NCI-H1694 (cell line): ENCODE measurements around the gene KLHDC8A.

Source experiments
- DNase-seq: peaks from one replicate; lab custom pipeline; 2025; lab: John Stamatoyannopoulos, UW

The KLHDC8A gene

GRCh38 chr1:205344066-205344928 lies 12.4 kb downstream of the KLHDC8A start:
- DNase-seq = no peak

GRCh38 chr1:205343431-205344065 lies 13.2 kb downstream of the KLHDC8A start:
- DNase-seq = no peak

- no peak for DNase-seq
Observed at GRCh38 chr1:205342986-205343385, 13.7 kb downstream of the KLHDC8A start.

- DNase-seq = no peak
Observed at GRCh38 chr1:205340676-205341075, 16.0 kb downstream of the KLHDC8A start.

DNA sequence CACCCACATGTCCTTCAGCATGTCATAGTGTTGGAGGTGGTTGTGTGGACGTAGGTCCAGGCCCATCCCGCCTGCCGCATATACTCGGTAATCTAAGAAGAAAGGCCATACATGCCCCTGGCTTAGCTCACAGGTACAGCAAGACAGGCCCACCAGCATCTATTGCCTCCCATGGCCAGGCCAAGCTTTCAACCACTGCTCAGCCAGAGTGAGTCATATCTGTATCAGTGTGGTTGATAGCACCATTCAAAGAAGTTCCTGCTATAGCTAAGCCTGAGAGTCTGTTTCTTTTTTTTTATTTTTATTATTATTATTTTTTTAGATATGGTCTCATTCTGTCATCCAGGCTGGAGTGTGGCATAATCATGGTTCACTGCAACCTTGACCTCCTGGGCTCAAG lies 17.0 kb downstream of the KLHDC8A start:
- no peak for DNase-seq

GRCh38 chr1:205339197-205339702 lies 17.5 kb downstream of the KLHDC8A start:
- DNase-seq = no peak

DNA sequence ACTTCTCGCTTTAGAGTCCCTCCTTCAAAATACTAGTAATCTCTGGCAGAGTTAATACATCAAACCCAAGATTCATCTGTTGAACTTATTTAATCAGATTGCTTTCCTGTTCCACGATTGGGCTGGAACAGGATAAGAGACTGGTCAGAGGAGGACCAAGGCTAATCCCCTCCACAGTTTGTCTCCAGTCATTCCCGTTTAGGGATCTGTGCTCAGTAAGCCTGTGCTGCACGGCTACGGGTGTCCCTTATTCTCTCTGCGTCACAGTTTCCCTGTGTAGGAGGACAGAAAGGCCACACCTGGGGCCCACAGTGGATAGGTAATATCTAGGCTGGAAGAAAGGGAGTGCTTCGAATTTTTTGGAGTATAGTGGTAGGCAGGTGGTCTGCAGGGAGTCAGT lies 18.7 kb downstream of the KLHDC8A start:
- DNase-seq = no peak

DNA sequence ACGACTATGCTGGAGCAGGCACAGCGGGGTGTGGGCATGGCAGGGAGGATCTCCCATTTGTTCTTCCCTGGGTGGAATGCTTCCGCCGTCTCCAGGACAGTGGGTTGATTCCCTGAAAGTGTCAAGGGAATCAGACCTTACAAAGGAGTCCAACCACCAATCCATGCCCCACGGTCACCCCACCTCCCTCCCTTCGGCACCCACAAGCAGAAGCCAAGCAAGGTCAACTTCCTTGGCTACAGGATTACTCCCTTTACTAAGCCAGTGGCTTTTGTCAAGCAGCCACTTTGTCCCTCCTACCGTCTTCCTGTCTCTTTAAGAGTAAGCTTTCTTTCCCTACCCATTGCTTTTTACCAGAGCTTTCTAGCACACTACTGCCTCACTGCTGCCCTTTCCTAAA lies 19.2 kb downstream of the KLHDC8A start:
- no peak for DNase-seq

DNA sequence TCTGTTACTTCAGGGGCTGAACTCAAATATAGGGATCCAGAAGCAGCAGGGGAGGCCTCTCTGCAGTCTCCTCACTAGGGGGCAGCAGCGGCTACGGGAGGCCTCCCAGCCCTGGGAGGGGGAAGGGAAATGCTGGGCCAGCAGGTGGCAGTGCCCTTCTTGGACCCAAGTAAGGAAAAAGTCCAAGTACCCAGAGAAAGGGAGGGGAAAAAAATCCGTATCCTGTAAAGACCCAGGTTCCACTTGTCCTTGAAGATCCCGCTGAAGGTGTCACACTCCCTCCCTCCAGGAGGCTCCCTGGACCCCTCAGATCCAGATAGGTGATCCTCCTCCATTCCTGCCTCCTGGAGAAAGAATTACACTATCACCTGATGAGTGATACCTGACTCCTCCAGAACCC lies 21.0 kb downstream of the KLHDC8A start:
- peak; percentile 82 for DNase-seq

GRCh38 chr1:205332015-205332791 lies 24.5 kb downstream of the KLHDC8A start:
- DNase-seq = no peak

- no peak for DNase-seq
Observed at GRCh38 chr1:205330150-205330549, 26.6 kb downstream of the KLHDC8A start.

- DNase-seq = no peak
Observed at GRCh38 chr1:205329719-205330118, 27.0 kb downstream of the KLHDC8A start.

GRCh38 chr1:205328476-205328875 lies 28.2 kb downstream of the KLHDC8A start:
- DNase-seq = no peak

DNA sequence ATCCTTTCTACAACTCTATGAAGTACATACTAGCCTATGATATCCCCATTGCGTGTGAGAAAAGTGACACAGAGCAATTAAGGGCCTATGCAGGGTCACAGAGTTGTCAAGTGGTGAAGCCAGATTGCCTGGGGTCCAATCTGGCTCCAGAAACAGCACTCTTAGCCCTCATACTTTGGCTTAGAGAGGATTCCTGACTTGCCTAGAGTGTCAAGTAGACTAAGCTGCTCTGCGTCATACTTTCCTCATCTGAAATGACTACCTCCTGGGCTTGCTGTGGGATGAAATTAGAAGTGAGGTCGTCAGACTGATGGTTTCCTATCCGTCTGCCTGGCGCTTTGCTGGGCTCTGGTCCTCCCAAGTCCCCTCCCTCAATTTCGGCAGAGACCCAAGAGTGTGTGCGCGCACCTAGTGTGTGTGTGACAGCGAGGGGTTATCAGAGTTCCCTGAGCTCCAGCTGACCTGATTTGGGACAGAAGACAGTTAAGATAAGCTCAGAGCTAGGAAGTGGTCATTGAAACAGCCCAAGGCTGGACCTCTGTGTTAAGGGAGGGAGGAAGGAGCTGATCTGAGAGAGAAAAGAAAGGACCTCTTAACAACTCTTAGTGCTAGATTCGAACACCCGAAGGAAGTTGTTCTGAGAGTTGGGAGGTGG lies 29.8 kb downstream of the KLHDC8A start:
- DNase-seq = no peak

DNA sequence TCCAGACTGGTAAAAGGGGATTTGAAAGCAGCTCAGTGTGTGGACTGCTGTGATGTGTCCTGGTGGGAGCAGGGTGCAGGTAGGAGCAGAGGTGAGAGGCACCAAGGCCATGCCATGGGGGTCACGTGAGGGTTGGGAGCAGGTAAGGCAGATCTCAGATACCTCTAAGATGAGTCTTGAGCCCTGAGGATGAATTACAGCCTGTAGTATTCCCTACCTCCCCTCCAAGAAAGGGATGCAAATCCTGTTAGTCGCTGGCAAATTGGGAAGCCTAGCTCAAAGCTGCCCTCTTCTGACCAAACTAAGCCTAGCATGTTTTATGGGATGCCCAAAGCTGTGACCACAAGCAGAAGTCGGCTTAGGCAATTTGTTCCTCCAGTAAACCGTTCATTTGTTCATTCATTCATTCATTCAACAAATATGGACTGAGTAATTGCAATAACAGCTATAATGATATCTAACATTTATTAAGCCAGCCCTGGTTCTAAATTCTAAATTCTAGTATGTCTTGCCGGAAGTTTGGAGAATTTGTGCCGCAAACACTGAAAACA lies 31.3 kb downstream of the KLHDC8A start:
- peak; percentile 57 for DNase-seq

DNA sequence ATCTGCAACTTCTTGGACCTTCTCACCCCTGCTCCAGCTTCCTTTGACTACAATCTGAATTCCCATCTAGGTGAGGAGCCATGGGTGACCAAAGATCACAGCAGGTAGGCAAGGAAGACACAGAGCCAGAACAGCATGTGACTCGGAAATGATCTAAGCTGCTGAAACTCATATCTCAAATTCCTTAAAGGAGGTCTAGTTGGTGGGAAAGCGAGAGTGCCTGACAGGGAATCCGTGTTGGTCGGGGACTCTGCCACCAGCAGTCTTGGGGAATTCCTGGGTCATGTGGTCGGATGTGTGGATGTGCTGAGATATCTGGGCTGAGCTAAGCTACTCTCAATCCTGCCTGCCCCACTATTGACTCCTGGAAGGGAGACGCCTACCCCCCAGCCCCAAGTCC lies 31.9 kb downstream of the KLHDC8A start:
- no peak for DNase-seq

DNA sequence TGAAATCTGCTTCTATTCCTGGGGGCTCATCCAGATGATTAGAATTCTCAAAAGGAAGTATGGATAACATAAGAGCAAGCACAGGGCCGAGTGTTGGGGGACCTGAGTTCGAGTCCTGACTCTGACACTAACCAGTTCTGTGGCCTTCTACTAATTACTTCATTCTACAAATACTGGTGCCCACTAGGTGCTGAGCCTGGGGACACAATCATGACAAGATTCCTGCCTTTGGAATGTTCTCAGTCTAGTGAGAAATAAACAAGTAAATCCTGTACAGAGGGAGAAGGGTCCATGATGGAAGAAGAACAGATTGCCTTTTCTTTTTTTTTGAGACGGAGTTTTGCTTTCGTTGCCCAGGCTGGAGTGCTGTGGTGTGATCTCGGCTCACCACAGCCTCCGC lies 32.9 kb downstream of the KLHDC8A start:
- no peak for DNase-seq

DNA sequence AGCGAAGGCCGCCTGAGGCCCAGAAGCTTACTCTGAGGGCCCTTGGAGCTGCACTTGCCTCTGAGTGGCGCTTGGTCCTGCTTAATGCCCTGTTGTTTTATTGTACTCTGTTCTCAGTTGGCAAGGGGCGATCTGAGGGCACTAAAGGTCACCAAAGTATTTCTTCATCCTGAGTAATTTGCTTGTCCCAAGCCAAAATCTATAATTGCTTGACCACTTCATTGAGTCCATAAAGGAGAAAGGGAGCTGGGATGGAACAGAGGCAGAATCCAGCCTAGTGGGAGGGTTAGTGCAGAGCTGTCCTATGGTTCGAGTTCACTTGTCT lies 34.8 kb downstream of the KLHDC8A start:
- no peak for DNase-seq

DNA sequence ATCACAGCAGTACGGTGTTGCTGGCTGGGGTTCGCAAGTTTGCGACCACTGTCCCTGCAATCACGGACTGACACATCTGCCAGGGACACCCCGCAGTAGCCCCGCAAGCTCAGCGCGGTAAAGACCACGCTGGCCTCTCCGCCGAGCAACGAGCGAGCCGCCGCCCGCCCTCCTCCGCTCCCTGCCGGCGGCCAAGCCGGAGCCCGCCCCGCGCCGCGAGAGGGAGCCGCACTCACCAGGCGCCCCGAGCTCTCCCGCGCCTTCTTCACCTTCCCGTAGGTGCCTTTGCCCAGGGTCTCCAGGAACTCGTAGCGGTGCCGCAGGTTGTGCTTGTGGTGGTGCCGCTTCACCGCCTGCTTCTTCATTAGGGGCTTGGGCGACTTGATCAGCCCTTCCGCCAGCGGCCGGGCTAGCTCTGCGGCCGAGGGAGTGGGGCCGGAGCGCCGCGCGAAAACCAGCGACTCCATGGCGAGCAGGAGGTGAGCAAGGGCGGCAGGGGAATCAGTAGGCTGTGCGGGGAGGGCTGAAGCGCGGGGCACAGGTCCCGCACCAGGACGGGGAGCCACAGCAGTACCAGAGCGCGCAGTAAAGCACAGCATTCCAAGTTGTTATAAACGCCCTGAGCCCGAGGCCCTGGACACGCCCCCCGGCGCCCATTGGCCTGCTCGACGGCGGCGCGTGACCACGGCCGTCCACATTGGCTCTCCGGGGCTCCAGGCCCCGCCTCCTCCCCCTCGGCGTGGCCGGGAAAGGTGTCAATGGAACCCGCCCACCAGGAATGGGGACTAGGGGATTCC lies 35.4 kb downstream of the KLHDC8A start, which contains the start of gene NUAK2:
TSS of gene NUAK2 (minus strand) at position 584 of the 797 bp plus-strand sequence. CDS start at position 467, 117 bp downstream.
- peak; percentile 79 for DNase-seq

DNA sequence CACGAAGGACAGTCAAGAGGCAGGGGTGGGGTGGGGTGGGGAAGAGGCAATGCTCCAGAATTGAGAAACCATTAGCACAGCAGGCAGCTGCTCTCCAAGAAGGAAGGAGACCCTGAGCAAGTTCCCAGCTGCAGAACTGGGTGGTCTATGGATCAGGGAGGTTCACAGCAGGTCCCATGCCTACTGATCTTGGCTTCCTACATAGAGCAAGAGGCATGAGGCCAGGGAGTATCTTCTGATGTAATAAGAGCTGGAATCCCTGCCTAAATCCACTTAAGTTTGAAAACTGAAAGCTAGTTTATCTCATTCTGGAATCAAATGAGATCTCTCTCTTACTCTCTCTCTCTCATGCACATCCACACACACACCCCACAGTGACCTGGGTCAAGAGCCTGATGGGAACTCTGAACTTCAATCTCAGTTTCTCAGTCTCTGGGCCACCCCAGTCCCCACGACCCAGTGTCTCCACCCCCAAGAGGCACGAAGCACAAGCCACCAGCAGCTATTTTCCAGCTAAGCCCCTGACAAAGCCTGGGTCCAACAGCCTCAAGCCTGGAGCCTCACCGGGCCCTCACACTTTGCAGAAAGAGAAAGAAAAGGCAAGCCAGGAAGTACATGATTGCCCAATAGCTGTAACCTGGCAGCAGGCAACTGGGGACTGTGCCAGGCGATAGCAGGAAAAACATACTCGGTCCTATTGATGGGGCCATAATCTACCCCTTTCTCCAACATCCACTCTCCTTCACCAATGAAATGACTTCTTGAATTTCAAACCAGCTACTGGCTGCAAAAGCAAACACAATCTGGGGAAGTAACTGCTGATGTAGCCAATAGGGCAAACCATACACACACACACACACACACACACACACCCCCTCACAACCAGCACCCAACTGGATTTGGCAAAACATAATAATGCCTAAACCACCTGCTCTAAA lies 37.4 kb downstream of the KLHDC8A start:
- no peak for DNase-seq
